Activated T-helper 1 cell treated with anti-CD3 and anti-CD28 coated beads, Interleukin-12 subunit alpha, Interleukin-12 subunit beta, Interleukin-2, Interleukin-4 antibody, amounts not matched to agents 30 ng/mL and 10 ng/mL and 1 ng/mL, durations not matched to agents 14 hours and 24 hours and 36 hours (primary cell): Measurements from ENCODE around the gene PTAR1. TPM values are rescaled to one million over a fixed set of nuclear protein-coding genes. Genes with fewer than 3 reads are reported as not detected.

Source experiments
- total RNA-seq: library from RNA; stranded (reverse); gene quantifications from 2 replicates; pipeline ENCODE4 v1.2.3, GENCODE V29; 2022

The PTAR1 gene
- total RNA-seq, 1 donor from 2014 or later: 47.5 TPM

Other genes with a start within 250 kb of the PTAR1 start
- 2.4 and 3.5 TPM in 2 replicates for gene APBA1, start 87.6 kb downstream of the PTAR1 start, total RNA-seq
- not detected in 2 replicates for gene CFAP95, start 60.8 kb upstream of the PTAR1 start, total RNA-seq